Psoas muscle (tissue), 8 donors: Measurements from ENCODE around the gene RIOX2. TPM values are rescaled to one million over a fixed set of nuclear protein-coding genes. Genes with fewer than 3 reads are reported as not detected.

ENCODE experiments used
- ATAC-seq, 4 donors: fragments of 200-7000 bp; cut with Tn5 transposase; one replicate each; pipeline ENCODE4 v1.9.1; 2020; ENCODE audit warnings: moderate library complexity in 3 of 4, mild to moderate bottlenecking in 2 of 4
- DNase-seq, 2 donors: peaks; one replicate each; pipeline ENCODE4 v3.0.0-alpha.2; 2020
- H3K27ac ChIP-seq: fragments of 200-600 bp; one replicate; pipeline ENCODE4 v1.8.0; 2022
- H3K27me3 ChIP-seq, 3 donors: fragments of 200-600 bp in 1 of 3; one replicate each; pipeline versions ENCODE4 v1.6.1 to v1.8.0; 2013 to 2022; ENCODE audit warnings: low read length in 2 of 3, mild to moderate bottlenecking in 2 of 3, moderate library complexity in 1 of 3; ENCODE audit not compliant: insufficient read depth in 3 of 3
- H3K36me3 ChIP-seq, 2 donors: fragments of 200-600 bp in 1 of 2; one replicate each; pipeline versions ENCODE4 v1.6.1 to v1.8.0; 2013 to 2022; ENCODE audit warnings: low read depth in 1 of 2, mild to moderate bottlenecking in 1 of 2, moderate library complexity in 1 of 2; ENCODE audit not compliant: insufficient read depth in 1 of 2
- H3K4me1 ChIP-seq: fragments of 200-600 bp; one replicate; pipeline ENCODE4 v1.8.0; 2022
- H3K4me3 ChIP-seq: fragments of 200-600 bp; one replicate; pipeline ENCODE4 v1.8.0; 2022; ENCODE audit warnings: mild to moderate bottlenecking
- H3K9me3 ChIP-seq: fragments of 200-600 bp; one replicate; pipeline ENCODE4 v1.8.0; 2022
- WGBS, 3 donors: extraction: QIAGEN DNeasy Blood & Tissue Kit; methylation state at CpG; one replicate each; pipeline versions ENCODE4 v1.1.6 to v1.1.7; 2013; 5-methylcytosine and 5-hydroxymethylcytosine counted together
- intact Hi-C, 2 donors: fragments of 100-400 bp; cut with DNase I; formaldehyde crosslinking; loops; one replicate each; pipeline versions ENCODE4 v1.11.0 to v1.14.2; 2022
- polyA plus RNA-seq, 3 donors: library from polyadenylated mRNA; stranded (reverse); fragments of 200-250 nt; gene quantifications; one replicate each; pipeline ENCODE4 v1.2.3, GENCODE V29; 2013
- total RNA-seq, 4 donors: library from RNA; stranded (reverse); fragmentation: NEBNext Ultra II Directional in 2 of 4; extraction: Animal tissue kit (Norgen Biotek cat#: 25700) in 2 of 4; gene quantifications; one replicate each; pipeline versions ENCODE4 v1.2.1 to v1.2.4, GENCODE V29; 2021 to 2023
- TF ChIP-seq, protein P1 (sequence below): fragments of 200-600 bp; IDR thresholded peaks from one replicate; pipeline ENCODE4 v1.8.0; 2022; ENCODE audit warnings: antibody characterized with exemption
- donor health status: healthy with polysubstance abuse.
- donor health status: DM: no; HTN: no; CAD: no; lungs with moderate emphysema.
- donor health status: Bipolar disorder and iron deficiency.
- donor health status: healthy.
- donor health status: DM: yes; HTN: yes; CAD: no.
- donor health status: DM: no; HTN: no; CAD: no.
- donor health status: DM: no; HTN: no; CAD: no.
- donor health status: DM: yes; HTN: yes; CAD: no.

RIOX2 gene
- total and polyA plus RNA-seq, 7 donors, result 16.7 to 66.2 (median 32.2) TPM

DNA sequence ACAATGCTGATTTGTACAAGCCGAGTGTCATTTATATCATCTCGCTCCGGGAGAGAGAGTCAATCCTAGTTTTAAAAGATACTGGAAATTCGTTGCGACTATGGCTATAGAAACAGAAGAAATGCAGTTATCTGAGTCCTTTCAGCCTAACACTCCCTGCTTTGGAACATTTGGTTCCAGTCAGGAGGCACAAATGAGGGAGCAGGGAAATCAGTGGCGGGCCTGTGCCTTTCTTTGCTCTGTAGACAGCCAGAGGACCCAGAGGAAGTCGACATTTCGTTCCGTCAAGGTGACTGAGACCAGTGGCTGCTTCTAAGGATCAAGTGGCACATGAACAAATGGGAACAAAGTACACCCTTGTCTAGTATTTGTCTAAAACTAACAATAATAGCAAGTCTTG lies 745 bp upstream of the RIOX2 start:
- no peak for DNase-seq
- Histone ChIP-seq H3K27me3 (no peaks in the 10 kb centered on the region), H3K9me3 (no peaks in the 10 kb centered on the region), H3K36me3 (no peaks in the 10 kb centered on the region), H3K4me3 (peak overlapping the region; percentile 87), H3K27ac (peak overlapping the region; percentile 97), H3K4me1 (peaks cover 32% of the 10 kb centered on the region)
- intact Hi-C loops, result no loop called here
- TF ChIP-seq, protein P1, sequence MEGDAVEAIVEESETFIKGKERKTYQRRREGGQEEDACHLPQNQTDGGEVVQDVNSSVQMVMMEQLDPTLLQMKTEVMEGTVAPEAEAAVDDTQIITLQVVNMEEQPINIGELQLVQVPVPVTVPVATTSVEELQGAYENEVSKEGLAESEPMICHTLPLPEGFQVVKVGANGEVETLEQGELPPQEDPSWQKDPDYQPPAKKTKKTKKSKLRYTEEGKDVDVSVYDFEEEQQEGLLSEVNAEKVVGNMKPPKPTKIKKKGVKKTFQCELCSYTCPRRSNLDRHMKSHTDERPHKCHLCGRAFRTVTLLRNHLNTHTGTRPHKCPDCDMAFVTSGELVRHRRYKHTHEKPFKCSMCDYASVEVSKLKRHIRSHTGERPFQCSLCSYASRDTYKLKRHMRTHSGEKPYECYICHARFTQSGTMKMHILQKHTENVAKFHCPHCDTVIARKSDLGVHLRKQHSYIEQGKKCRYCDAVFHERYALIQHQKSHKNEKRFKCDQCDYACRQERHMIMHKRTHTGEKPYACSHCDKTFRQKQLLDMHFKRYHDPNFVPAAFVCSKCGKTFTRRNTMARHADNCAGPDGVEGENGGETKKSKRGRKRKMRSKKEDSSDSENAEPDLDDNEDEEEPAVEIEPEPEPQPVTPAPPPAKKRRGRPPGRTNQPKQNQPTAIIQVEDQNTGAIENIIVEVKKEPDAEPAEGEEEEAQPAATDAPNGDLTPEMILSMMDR, result no peak
- ATAC-seq, result no peak
- 90 to 94% (median 91%) methylated on average over 9 of the region's 9 CpGs for WGBS, 3 donors

DNA sequence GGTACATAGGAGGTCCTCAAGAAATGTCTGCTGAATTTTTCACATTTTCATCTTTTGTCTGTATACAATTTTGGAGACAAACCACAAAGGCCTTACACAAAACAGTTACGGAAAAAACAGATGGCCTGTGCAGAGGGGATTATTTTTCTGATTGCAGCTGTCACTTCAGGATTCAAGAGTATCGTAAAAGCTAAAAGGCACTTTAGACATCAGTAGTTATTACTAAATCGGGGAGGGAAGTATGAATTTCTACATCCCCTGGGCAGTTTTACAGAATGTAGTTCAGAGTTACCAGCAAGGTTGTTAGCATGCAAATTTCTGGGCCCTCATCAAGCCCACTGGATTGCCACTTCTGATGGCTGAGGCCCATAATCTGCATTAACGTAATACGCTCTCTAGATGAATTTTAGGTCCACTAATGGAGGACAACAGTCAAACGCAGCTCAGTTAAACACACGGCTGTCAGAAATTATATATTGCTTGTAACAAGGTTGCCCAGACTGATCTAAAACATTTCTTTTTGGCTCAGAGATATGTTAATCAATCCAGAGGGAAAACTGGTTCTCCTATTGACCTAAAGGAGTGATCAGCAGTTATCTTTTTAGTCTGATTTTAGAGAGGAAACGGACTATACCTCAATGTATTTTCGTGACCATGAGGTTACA lies 1.1 kb downstream of the RIOX2 start:
- ATAC-seq (no peak), DNase-seq (no peak)
- WGBS, 3 donors, result 30 to 48% (median 32%) methylated on average over 9 of the region's 9 CpGs
- Histone ChIP-seq H3K4me1 (peaks cover 39% of the 10 kb centered on the region), H3K9me3 (no peaks in the 10 kb centered on the region), H3K27ac (peak overlapping the region; percentile 97), H3K36me3 (peaks cover 0 to 11% of the 10 kb centered on the region in 2 donors), H3K4me3 (peak overlapping the region; percentile 87), H3K27me3 (no peaks in the 10 kb centered on the region)
- intact Hi-C loops, result no loop called here
- TF ChIP-seq, protein P1, result no peak

DNA sequence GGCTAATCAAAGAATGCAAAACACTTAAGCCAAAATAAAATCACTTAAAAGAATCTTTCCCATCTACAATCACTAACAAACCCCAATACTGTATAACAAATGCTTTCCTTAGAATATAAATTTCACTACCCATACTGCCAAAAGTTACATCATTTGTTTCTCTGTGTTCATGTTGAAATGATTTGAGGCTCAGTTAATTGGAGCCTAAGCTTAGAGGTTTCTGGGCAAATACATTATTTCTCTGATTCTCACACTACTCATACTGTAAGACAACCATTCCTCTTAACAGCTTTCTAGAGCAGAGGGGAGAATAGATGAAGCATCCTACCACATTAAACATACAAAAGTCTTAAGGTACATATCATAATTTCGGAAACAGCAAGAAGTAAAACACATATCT lies 2.1 kb downstream of the RIOX2 start:
- 89 to 95% (median 91%) methylated on average over 1 of the region's 1 CpG for WGBS, 3 donors
- peaks cover 46% of the 10 kb centered on the region for H3K4me1 ChIP-seq
- H3K27ac ChIP-seq, result peak overlapping the region; percentile 97
- no peaks in the 10 kb centered on the region for H3K27me3 ChIP-seq
- intact Hi-C loops, result no loop called here
- H3K36me3 ChIP-seq, result peaks cover 0 to 12% of the 10 kb centered on the region in 2 donors
- ATAC-seq (no peak), DNase-seq (no peak)
- peak overlapping the region; percentile 87 for H3K4me3 ChIP-seq
- H3K9me3 ChIP-seq, result no peaks in the 10 kb centered on the region
- TF ChIP-seq, protein P1, result no peak

DNA sequence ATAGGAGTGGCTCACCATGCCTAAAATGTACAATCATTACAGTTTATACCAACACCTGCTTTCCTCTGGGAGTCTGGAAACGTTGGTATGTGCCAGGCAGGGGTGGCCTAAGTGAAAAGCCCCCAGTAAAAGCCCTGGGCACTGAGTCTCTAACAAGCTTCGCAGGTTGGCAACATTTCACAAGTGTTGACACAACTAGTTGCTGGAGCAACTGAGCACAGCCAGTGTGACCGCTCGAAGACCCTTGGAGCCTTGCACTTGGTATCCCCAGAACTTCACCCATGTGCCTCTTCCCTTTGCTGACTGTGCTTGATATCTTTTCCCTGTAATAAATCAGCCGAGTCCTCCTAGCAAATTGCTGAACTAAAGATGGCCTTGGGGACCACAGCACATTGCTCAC lies 2.7 kb downstream of the RIOX2 start:
- Histone ChIP-seq H3K4me3 (peak overlapping the region; percentile 87), H3K27me3 (no peaks in the 10 kb centered on the region), H3K27ac (peak overlapping the region; percentile 97), H3K9me3 (no peaks in the 10 kb centered on the region), H3K4me1 (peaks cover 46% of the 10 kb centered on the region), H3K36me3 (peaks cover 0 to 12% of the 10 kb centered on the region in 2 donors)
- ATAC-seq (no peak), DNase-seq (no peak)
- TF ChIP-seq, protein P1, result no peak
- intact Hi-C loops, result no loop called here
- WGBS, 3 donors, result 47 to 68% (median 49%) methylated on average over 5 of the region's 5 CpGs

DNA sequence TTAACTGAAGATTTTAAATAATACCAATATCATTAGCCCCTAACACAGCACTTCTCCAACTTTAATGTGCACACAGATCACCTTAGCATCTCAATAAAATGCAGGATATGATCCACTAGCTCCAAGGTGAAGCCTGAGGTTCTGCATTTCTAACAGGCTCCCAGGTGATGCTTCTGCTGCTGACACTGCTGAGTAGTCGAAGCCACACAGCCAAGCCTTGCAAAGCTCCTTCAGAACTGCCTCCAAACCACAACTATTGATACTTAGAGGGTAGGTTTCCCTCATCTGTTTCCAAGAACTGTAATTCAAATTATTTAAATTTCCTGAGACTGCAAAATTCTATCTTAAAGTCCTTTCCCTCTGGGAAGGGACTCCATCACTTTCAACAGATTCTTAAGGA lies 3.9 kb downstream of the RIOX2 start:
- intact Hi-C loops, result no loop called here
- no peak overlapping the region for H3K27ac ChIP-seq
- TF ChIP-seq, protein P1, result no peak
- no peaks in the 10 kb centered on the region for H3K27me3 ChIP-seq
- peaks cover 54% of the 10 kb centered on the region for H3K4me1 ChIP-seq
- DNase-seq, result no peak
- WGBS, 3 donors, result 84 to 100% (median 90%) methylated on average over 1 of the region's 1 CpG
- no peaks in the 10 kb centered on the region for H3K9me3 ChIP-seq
- no peak overlapping the region for H3K4me3 ChIP-seq
- no peak for ATAC-seq
- H3K36me3 ChIP-seq, result peaks cover 0 to 12% of the 10 kb centered on the region in 2 donors
